Endothelial cell of umbilical vein (primary cell): Measurements from ENCODE around the gene AGBL4.

Source experiments
- CTCF ChIP-seq, 2 donors: IDR thresholded peaks; 1 replicate in 1 of 2; 2 replicates in 1 of 2; pipeline ENCODE4 v1.5.1; 2011; ENCODE audit warnings: low read length in 2 of 2, mild to moderate bottlenecking in 2 of 2, moderate library complexity in 2 of 2, control low read depth in 1 of 2, inconsistent platforms in 1 of 2, low read depth in 1 of 2; ENCODE audit not compliant: insufficient read depth in 1 of 2; ENCODE audit errors: extremely low read depth in 1 of 2
- EZH2 ChIP-seq: IDR thresholded peaks from 2 replicates; pipeline ENCODE4 v1.6.1; 2012; ENCODE audit warnings: borderline replicate concordance, low read depth, mild to moderate bottlenecking, moderate library complexity, low read length, inconsistent platforms; ENCODE audit not compliant: severe bottlenecking
- FOS ChIP-seq: IDR thresholded peaks from 2 replicates; pipeline ENCODE4 v1.6.1; 2011; ENCODE audit warnings: mild to moderate bottlenecking, low read length, moderate library complexity, borderline replicate concordance; ENCODE audit not compliant: insufficient read depth
- GATA2 ChIP-seq: IDR thresholded peaks from 2 replicates; pipeline ENCODE4 v1.7.0; 2011; ENCODE audit warnings: low read depth, mild to moderate bottlenecking, moderate library complexity, mixed read lengths, low read length; ENCODE audit not compliant: insufficient read length, insufficient read depth
- JUN ChIP-seq: IDR thresholded peaks from 2 replicates; pipeline ENCODE4 v1.6.1; 2011; ENCODE audit warnings: borderline replicate concordance, low read depth; ENCODE audit not compliant: insufficient read length, insufficient read depth
- MAX ChIP-seq: IDR thresholded peaks from 2 replicates; pipeline ENCODE4 v1.6.1; 2011; ENCODE audit not compliant: insufficient read depth, insufficient read length
- MYC ChIP-seq: IDR thresholded peaks from one replicate; pipeline ENCODE4 v1.6.1; 2011; ENCODE audit warnings: mild to moderate bottlenecking, low read depth, low read length
- POLR2A ChIP-seq: IDR thresholded peaks from 2 replicates; pipeline ENCODE4 v1.6.1; 2012; ENCODE audit warnings: low read depth, mild to moderate bottlenecking, control low read depth, low read length
- POLR2AphosphoS5 ChIP-seq: IDR thresholded peaks from 2 replicates; pipeline ENCODE4 v1.6.1; 2012; ENCODE audit warnings: low read depth, mild to moderate bottlenecking, control low read depth, low read length, moderate library complexity; ENCODE audit not compliant: insufficient read depth

- no peak for TF ChIP-seq MAX
- TF ChIP-seq EZH2: no peak
- no peak for TF ChIP-seq CTCF (IDR thresholded peaks at IDR 0.05; ENCODE audit: extremely low read depth in 1 of 2, insufficient read depth in 1 of 2, low read depth in 1 of 2, low read length in 2 of 2)
- no peak for TF ChIP-seq GATA2
- no peak for TF ChIP-seq JUN
- TF ChIP-seq POLR2AphosphoS5: no peak
- TF ChIP-seq POLR2A: no peak
- TF ChIP-seq MYC: no peak
- TF ChIP-seq FOS: no peak
Measured at GRCh38 chr1:49424782-49425181, 599.0 kb downstream of the AGBL4 start.
